ENCODE measurements around the gene DRD1.

GRCh38 chr5:175477440-175477839 is 33.5 kb upstream of the DRD1 start:
- TF ChIP-seq SIN3A (IDR thresholded peaks at IDR 0.05; ENCODE audit: borderline replicate concordance, insufficient read depth, low read length) (no peak), POLR2AphosphoS5 (IDR thresholded peaks at IDR 0.05; ENCODE audit: low read depth, low read length) (no peak)
